Measurements from ENCODE around the gene CBLN3. TPM values are rescaled to one million over a fixed set of nuclear protein-coding genes. Genes with fewer than 3 reads are reported as not detected.

Gene CBLN3
- total RNA-seq, 1 experiment from 2014 or later: 3.4 TPM

DNA sequence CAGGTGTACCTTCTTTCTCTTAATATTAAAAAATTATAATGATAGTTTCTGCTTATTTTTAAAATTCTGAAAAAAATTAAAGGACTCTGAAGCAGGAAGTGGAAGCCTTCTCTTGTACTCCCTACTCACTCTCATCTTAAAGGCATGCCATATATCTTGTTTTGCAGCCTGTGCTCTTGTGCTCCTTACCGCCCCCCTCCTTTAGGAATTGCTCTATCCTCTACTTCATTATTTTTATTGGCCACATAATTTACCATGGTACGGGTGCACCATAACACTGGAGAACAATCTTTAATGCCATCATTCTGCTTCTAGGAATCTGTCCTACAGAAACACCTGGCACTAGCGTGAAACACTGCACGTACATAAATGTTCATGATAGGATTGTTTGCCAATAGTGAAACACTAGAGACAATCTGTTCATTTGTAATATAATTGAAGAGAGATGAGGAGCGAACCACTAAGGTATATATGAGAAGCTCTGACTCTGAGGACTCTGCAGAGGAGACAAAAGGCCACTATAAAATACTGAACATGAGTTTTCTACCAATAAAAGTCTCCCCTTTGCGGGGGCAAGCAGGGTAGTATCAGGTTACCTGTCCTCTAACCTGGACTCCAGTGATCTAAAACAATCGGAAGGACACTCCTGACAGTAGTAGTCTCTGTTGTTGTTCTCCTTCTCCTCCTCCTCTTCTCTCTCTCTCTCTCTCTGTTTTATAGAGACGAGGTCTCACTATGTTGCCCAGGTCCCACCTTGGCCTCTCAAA is 37.0 kb downstream of the CBLN3 start:
- Histone ChIP-seq H4K20me1 (ENCODE audit: low read length) (no peaks in the 10 kb centered on the region), H2AFZ (ENCODE audit: low read length) (peak overlapping the region; percentile 65), H3K79me2 (ENCODE audit: low read length) (no peaks in the 10 kb centered on the region), H3F3A (ENCODE audit: low read length, unreplicated experiment) (no peaks in the 10 kb centered on the region), H3K36me3 (ENCODE audit: low read depth, low read length) (no peaks in the 10 kb centered on the region), H3K4me1 (ENCODE audit: insufficient read depth, low read length) (peaks cover 25% of the 10 kb centered on the region), H3K27me3 (ENCODE audit: low read length) (no peaks in the 10 kb centered on the region), H3K9ac (ENCODE audit: low read length) (peak overlapping the region; percentile 37; the same call in 1 of the 2 replicates), H3K4me2 (ENCODE audit: low read length) (peak overlapping the region; percentile 76), H3K4me3 (ENCODE audit: low read length) (peak overlapping the region; percentile 43), H3K27ac (ENCODE audit: low read length) (peak overlapping the region; percentile 79), H3K9me3 (ENCODE audit: low read length) (no peaks in the 10 kb centered on the region), H3K9me2 (replicated peaks; ENCODE audit: low read length) (no peaks in the 10 kb centered on the region)
- peak; percentile 84 for ATAC-seq
- CTCF ChIA-PET: no interaction called here
- TSS peak; percentile 61 for BruUV-seq (replicated peaks)
- intact Hi-C loops (cut with micrococcal nuclease): no loop called here
- POLR2A ChIA-PET (ENCODE audit: unreplicated experiment): no interaction called here
- TF ChIP-seq EZH2phosphoT487 (IDR thresholded peaks at IDR 0.05; ENCODE audit: borderline replicate concordance, low read length): no peak
- TF ChIP-seq, protein P1, sequence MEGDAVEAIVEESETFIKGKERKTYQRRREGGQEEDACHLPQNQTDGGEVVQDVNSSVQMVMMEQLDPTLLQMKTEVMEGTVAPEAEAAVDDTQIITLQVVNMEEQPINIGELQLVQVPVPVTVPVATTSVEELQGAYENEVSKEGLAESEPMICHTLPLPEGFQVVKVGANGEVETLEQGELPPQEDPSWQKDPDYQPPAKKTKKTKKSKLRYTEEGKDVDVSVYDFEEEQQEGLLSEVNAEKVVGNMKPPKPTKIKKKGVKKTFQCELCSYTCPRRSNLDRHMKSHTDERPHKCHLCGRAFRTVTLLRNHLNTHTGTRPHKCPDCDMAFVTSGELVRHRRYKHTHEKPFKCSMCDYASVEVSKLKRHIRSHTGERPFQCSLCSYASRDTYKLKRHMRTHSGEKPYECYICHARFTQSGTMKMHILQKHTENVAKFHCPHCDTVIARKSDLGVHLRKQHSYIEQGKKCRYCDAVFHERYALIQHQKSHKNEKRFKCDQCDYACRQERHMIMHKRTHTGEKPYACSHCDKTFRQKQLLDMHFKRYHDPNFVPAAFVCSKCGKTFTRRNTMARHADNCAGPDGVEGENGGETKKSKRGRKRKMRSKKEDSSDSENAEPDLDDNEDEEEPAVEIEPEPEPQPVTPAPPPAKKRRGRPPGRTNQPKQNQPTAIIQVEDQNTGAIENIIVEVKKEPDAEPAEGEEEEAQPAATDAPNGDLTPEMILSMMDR (conservative IDR thresholded peaks at IDR 0.05; ENCODE audit: low read depth, low read length): peak; percentile 51; the same call in 1 of the 2 replicates
- peak; percentile 85 for DNase-seq

DNA sequence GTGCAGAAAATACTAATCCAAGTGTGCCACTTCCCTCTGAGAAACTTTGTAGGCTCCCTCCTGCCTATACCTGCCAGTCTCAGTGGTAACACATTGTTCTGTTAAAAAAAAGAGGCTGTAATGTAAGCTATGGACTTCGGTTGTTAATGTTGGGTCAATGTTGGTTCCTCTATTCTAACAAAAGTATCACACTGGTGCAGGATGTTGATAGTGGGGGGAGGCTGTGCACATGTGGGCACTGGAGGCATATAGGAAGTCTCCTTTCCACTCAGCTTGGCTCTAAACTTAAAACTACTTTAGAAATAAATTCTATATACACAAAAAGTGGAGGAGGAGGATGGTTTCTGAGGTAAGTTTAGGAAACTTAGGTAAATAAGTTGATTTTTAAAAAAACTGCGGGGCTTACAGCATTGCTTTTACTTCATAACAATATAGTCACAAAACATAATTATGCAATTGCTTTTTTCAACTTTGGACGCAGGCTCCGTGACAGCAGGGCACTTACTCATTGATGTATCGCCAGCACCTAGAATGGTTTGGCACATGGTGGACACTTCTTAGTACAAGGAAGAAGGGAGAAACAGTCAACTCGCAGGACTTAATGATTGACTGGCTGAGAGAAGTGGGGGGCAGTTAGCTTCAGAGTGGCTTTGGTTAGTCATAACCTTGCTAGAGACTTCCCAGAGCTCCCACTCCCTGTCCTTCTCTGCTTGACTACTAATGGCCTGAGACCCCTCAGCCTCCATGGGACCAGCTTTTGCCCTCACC is 38.6 kb downstream of the CBLN3 start:
- CTCF ChIA-PET: no interaction called here

DNA sequence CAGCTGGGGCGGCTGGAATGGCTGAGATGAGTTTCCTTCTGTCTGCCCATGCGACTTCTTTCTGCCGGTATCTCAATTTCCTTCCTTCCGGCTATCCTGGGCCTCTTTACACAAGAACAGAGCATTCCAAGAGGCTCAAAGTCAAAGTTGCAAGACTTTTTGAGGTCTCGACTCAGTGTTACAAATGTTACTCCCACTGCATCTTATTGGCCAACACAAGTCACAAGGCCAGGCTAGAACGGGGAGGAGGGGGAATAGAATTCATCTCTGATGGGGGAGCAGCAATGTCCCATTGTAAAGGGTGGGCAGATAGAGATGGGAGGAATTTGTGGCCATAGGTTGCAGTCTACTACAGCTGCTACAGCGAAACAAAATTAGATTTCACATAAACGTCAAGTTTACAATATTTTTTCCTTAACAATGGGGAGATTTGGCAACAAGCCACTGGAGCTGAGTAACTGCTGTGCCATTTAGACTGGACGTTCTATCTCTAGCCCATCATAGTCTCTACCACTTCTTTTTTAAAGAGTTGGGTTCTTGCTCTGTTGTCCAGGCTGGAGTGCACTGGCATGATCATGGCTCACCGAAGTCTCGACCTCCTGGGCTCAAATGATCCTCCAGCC is 40.1 kb downstream of the CBLN3 start:
- H3K4me1 ChIP-seq (ENCODE audit: insufficient read depth, low read length): peaks cover 25% of the 10 kb centered on the region
- no peak overlapping the region for H2AFZ ChIP-seq (ENCODE audit: low read length)
- BruUV-seq (replicated peaks): no TSS peak
- no peaks in the 10 kb centered on the region for H3K79me2 ChIP-seq (ENCODE audit: low read length)
- no peaks in the 10 kb centered on the region for H3K9me3 ChIP-seq (ENCODE audit: low read length)
- H3K4me2 ChIP-seq (ENCODE audit: low read length): no peak overlapping the region
- CTCF ChIA-PET: no interaction called here
- POLR2A ChIA-PET (ENCODE audit: unreplicated experiment): no interaction called here
- no peaks in the 10 kb centered on the region for H3K36me3 ChIP-seq (ENCODE audit: low read depth, low read length)
- no peaks in the 10 kb centered on the region for H3K27me3 ChIP-seq (ENCODE audit: low read length)
- H3K27ac ChIP-seq (ENCODE audit: low read length): no peak overlapping the region
- peak; percentile 32 for DNase-seq
- no peak overlapping the region for H3K4me3 ChIP-seq (ENCODE audit: low read length)
- no peak for ATAC-seq
- intact Hi-C loops (cut with micrococcal nuclease): no loop called here
- H3F3A ChIP-seq (ENCODE audit: low read length, unreplicated experiment): no peaks in the 10 kb centered on the region
- H4K20me1 ChIP-seq (ENCODE audit: low read length): no peaks in the 10 kb centered on the region
- TF ChIP-seq, protein P1 (conservative IDR thresholded peaks at IDR 0.05; ENCODE audit: low read depth, low read length): no peak
- TF ChIP-seq EZH2phosphoT487 (IDR thresholded peaks at IDR 0.05; ENCODE audit: borderline replicate concordance, low read length) (no peak), EZH2 (IDR thresholded peaks at IDR 0.05; ENCODE audit: low read length, unreplicated experiment) (no peak)
- H3K9ac ChIP-seq (ENCODE audit: low read length): no peak overlapping the region
- H3K9me2 ChIP-seq (replicated peaks; ENCODE audit: low read length): no peaks in the 10 kb centered on the region

More for the DNA sequence above, 38.6 kb downstream of the CBLN3 start:
- H2AFZ ChIP-seq (ENCODE audit: low read length): peak overlapping the region; percentile 46; the same call in 1 of the 2 replicates
- H3K27ac ChIP-seq (ENCODE audit: low read length): peak overlapping the region; percentile 79
- no peak for ATAC-seq
- POLR2A ChIA-PET (ENCODE audit: unreplicated experiment): no interaction called here
- H3K4me1 ChIP-seq (ENCODE audit: insufficient read depth, low read length): peaks cover 25% of the 10 kb centered on the region
- no peaks in the 10 kb centered on the region for H3K27me3 ChIP-seq (ENCODE audit: low read length)
- no peak for DNase-seq
- intact Hi-C loops (cut with micrococcal nuclease): no loop called here
- no peak overlapping the region for H3K9ac ChIP-seq (ENCODE audit: low read length)
- peak overlapping the region; percentile 14; the same call in 1 of the 2 replicates for H3K4me3 ChIP-seq (ENCODE audit: low read length)
- H3K9me3 ChIP-seq (ENCODE audit: low read length): no peaks in the 10 kb centered on the region
- H4K20me1 ChIP-seq (ENCODE audit: low read length): no peaks in the 10 kb centered on the region
- no peaks in the 10 kb centered on the region for H3F3A ChIP-seq (ENCODE audit: low read length, unreplicated experiment)
- 0 out of 2 replicates have a peak overlapping the region, but pooled peaks have one; percentile 76 for H3K4me2 ChIP-seq (ENCODE audit: low read length)
- no peaks in the 10 kb centered on the region for H3K36me3 ChIP-seq (ENCODE audit: low read depth, low read length)
- no TSS peak for BruUV-seq (replicated peaks)
- TF ChIP-seq EZH2phosphoT487 (IDR thresholded peaks at IDR 0.05; ENCODE audit: borderline replicate concordance, low read length) (no peak), EZH2 (IDR thresholded peaks at IDR 0.05; ENCODE audit: low read length, unreplicated experiment) (no peak)
- no peaks in the 10 kb centered on the region for H3K9me2 ChIP-seq (replicated peaks; ENCODE audit: low read length)
- no peaks in the 10 kb centered on the region for H3K79me2 ChIP-seq (ENCODE audit: low read length)

Measured in PC-3 (cell line).